ENCODE measurements around the gene ATG13. TPM values are rescaled to one million over a fixed set of nuclear protein-coding genes. Genes with fewer than 3 reads are reported as not detected.

Gene ATG13
- total and polyA plus RNA-seq, 2 of the 4 experiments (the other 2 are of a cell fraction), result 43.0 to 49.7 TPM

GRCh38 chr11:46692450-46692849 is 75.1 kb downstream of the ATG13 start:
- H2BK20ac ChIP-seq (ENCODE audit: low read depth, low read length), result no peak overlapping the region
- H3K9me3 ChIP-seq (ENCODE audit: control insufficient read depth, insufficient read depth, low read length), result no peaks in the 10 kb centered on the region
- H2AK5ac ChIP-seq (ENCODE audit: low read depth, low read length), result no peak overlapping the region
- no peak overlapping the region for H4K8ac ChIP-seq (ENCODE audit: low read depth in 2 of 2, low read length in 2 of 2)
- H2AK9ac ChIP-seq (replicated peaks; ENCODE audit: low read depth, low read length, poor library complexity), result peak overlapping the region; percentile 70
- no peak overlapping the region for H3K56ac ChIP-seq (ENCODE audit: extremely low read depth, insufficient read depth, low read length)
- H3K36me3 ChIP-seq (ENCODE audit: control insufficient read depth, insufficient read depth, low read length), result peaks cover 64% of the 10 kb centered on the region
- peaks cover 13% of the 10 kb centered on the region for H3K9me1 ChIP-seq (ENCODE audit: insufficient read depth, low read length)
- no peak overlapping the region for H2AFZ ChIP-seq (replicated peaks; ENCODE audit: low read length, poor library complexity)
- dilution Hi-C loops (cut with HindIII; ENCODE audit: low sequenced_read_pairs, unreplicated experiment), result no loop called here
- H2BK5ac ChIP-seq (ENCODE audit: low read depth, low read length, poor library complexity, severe bottlenecking), result no peak overlapping the region
- ChIA-PET POLR2A (ENCODE audit: unreplicated experiment) (no interaction called here), CTCF (interaction anchor here (0.6 kb wide), 1 partner anchor 497 kb away, joined by 4 read pairs; no protein-coding TSS in a partner anchor)
- H2BK120ac ChIP-seq (ENCODE audit: low read depth, low read length), result no peak overlapping the region
- H4K91ac ChIP-seq (ENCODE audit: insufficient read depth, low read depth, low read length), result no peak overlapping the region
- 0 out of 2 replicates have a peak, but pooled peaks cover 12% of the 10 kb centered on the region for H4K20me1 ChIP-seq (ENCODE audit: insufficient read depth, low read length)
- in situ Hi-C loops (cut with MboI; ENCODE audit: low sequenced_read_pairs), result no loop called here
- H3K4ac ChIP-seq (ENCODE audit: low read depth, low read length), result no peak overlapping the region
- H3K23ac ChIP-seq (ENCODE audit: low read depth, low read length), result no peak overlapping the region
- intact Hi-C loops (cut with micrococcal nuclease), result no loop called here
- 100% methylated on average over 2 of the region's 4 CpGs; no CpG with 5 or more reads in 1 of the 2 experiments for WGBS, 2 experiments (ENCODE audit: extremely low coverage in 2 of 2, insufficient read length in 1 of 2)
- H2BK15ac ChIP-seq (ENCODE audit: low read depth, low read length), result no peak overlapping the region
- DNase-seq, result no peak
- no peak overlapping the region for H3K4me2 ChIP-seq (ENCODE audit: low read depth, low read length)
- peaks cover 12% of the 10 kb centered on the region for H3K4me1 ChIP-seq (ENCODE audit: control insufficient read depth, insufficient read depth, low read length)
- H3K9ac ChIP-seq (ENCODE audit: low read depth, low read length), result no peak overlapping the region
- TF ChIP-seq SMC3 (IDR thresholded peaks at IDR 0.05; ENCODE audit: low read depth, low read length) (no peak), RFX5 (IDR thresholded peaks at IDR 0.05; ENCODE audit: low read depth, low read length) (no peak), MXI1 (IDR thresholded peaks at IDR 0.05; ENCODE audit: borderline replicate concordance, low read depth, low read length) (no peak), RCOR1 (IDR thresholded peaks at IDR 0.05; ENCODE audit: insufficient replicate concordance, low read length) (no peak), CEBPB (IDR thresholded peaks at IDR 0.05; ENCODE audit: low read depth, low read length) (no peak), NFE2L2 (IDR thresholded peaks at IDR 0.05; ENCODE audit: low read depth, low read length) (no peak), USF2 (IDR thresholded peaks at IDR 0.05; ENCODE audit: low read depth, low read length) (no peak), RAD21 (IDR thresholded peaks at IDR 0.05; ENCODE audit: low read length) (no peak)
- no peaks in the 10 kb centered on the region for H3K27me3 ChIP-seq (ENCODE audit: control insufficient read depth, insufficient read depth, low read length)
- no peak overlapping the region for H3K14ac ChIP-seq (replicated peaks; ENCODE audit: low read depth, low read length)
- H4K5ac ChIP-seq (ENCODE audit: low read depth, low read length), result no peak overlapping the region
- no peak overlapping the region for H3K18ac ChIP-seq (ENCODE audit: low read depth, low read length)
- H3K4me3 ChIP-seq (ENCODE audit: insufficient read depth, low read depth, low read length), result no peak overlapping the region
- ATAC-seq (ENCODE audit: low read depth), result no peak
- peaks cover 30 to 61% of the 10 kb centered on the region in 2 experiments for H3K79me1 ChIP-seq (ENCODE audit: low read depth in 1 of 2, low read length in 2 of 2)
- BruUV-seq (replicated peaks), result no TSS peak
- H3K27ac ChIP-seq (ENCODE audit: insufficient read depth, low read length), result no peak overlapping the region

All from IMR-90 (cell line).